MM.1S (cell line): ENCODE data around the gene FOSB.

Experiments
- CTCF ChIP-seq: fragments of 300-600 bp; sonication (generic); IDR thresholded peaks from 2 replicates; pipeline ENCODE4 v1.5.1; 2016; ENCODE audit warnings: antibody characterized with exemption, low read length, mixed read lengths
- EZH2 ChIP-seq: fragments of 300-600 bp; sonication (generic); optimal IDR thresholded peaks from 2 replicates; pipeline ENCODE3; 2017; ENCODE audit warnings: low read depth, mild to moderate bottlenecking, antibody characterized with exemption, low read length, mixed read lengths

GRCh38 chr19:45488708-45489107, 20.9 kb downstream of the FOSB start:
- TF ChIP-seq CTCF (no peak), EZH2 (no peak)
